BE2C (cell line): ENCODE results near the gene C16orf87.

Source experiments
- DNase-seq: peaks from one replicate; pipeline ENCODE4 v3.0.0-alpha.2; 2020
- H3K27me3 ChIP-seq: fragments of 250-450 bp; sonication (Bioruptor Pico); 2 replicates; pipeline ENCODE4 v1.5.1; 2020; ENCODE audit warnings: mild to moderate bottlenecking
- H3K36me3 ChIP-seq: fragments of 250-450 bp; sonication (Bioruptor Pico); 2 replicates; pipeline ENCODE4 v1.5.1; 2020; ENCODE audit warnings: mild to moderate bottlenecking
- H3K4me1 ChIP-seq: fragments of 250-450 bp; sonication (Bioruptor Pico); 2 replicates; pipeline ENCODE4 v1.5.1; 2020
- H3K4me3 ChIP-seq: 2 replicates; pipeline ENCODE4 v1.5.1; 2011; ENCODE audit warnings: low read depth, low read length
- H3K9me3 ChIP-seq: fragments of 250-450 bp; sonication (Bioruptor Pico); 2 replicates; pipeline ENCODE4 v1.5.1; 2020
- CTCF ChIP-seq: IDR thresholded peaks from 2 replicates; pipeline ENCODE4 v1.5.1; 2012; ENCODE audit warnings: mild to moderate bottlenecking, low read depth, low read length

Gene C16orf87

GRCh38 chr16:46844771-46845170, 13.8 kb upstream of the C16orf87 start:
- Histone ChIP-seq H3K4me3 (no peak overlapping the region), H3K36me3 (no peaks in the 10 kb centered on the region), H3K4me1 (no peaks in the 10 kb centered on the region), H3K9me3 (no peaks in the 10 kb centered on the region), H3K27me3 (no peaks in the 10 kb centered on the region)
- no peak for DNase-seq
- no peak for TF ChIP-seq CTCF

- no peak overlapping the region for H3K4me3 ChIP-seq
- no peaks in the 10 kb centered on the region for H3K36me3 ChIP-seq
- no peaks in the 10 kb centered on the region for H3K9me3 ChIP-seq
- DNase-seq: no peak
- H3K4me1 ChIP-seq: no peaks in the 10 kb centered on the region
- H3K27me3 ChIP-seq: 0 out of 2 replicates have a peak, but pooled peaks cover under 1% of the 10 kb centered on the region
- TF ChIP-seq CTCF: no peak
Observed at GRCh38 chr16:46843898-46844642, 13.1 kb upstream of the C16orf87 start.

- Histone ChIP-seq H3K9me3 (no peaks in the 10 kb centered on the region), H3K4me1 (no peaks in the 10 kb centered on the region), H3K27me3 (0 out of 2 replicates have a peak, but pooled peaks cover 2% of the 10 kb centered on the region), H3K4me3 (no peak overlapping the region), H3K36me3 (no peaks in the 10 kb centered on the region)
- no peak for DNase-seq
- no peak for TF ChIP-seq CTCF
Observed at GRCh38 chr16:46842192-46842895, 11.4 kb upstream of the C16orf87 start.

- H3K9me3 ChIP-seq: no peaks in the 10 kb centered on the region
- H3K4me1 ChIP-seq: no peaks in the 10 kb centered on the region
- DNase-seq: no peak
- H3K4me3 ChIP-seq: no peak overlapping the region
- 0 out of 2 replicates have a peak, but pooled peaks cover 2% of the 10 kb centered on the region for H3K27me3 ChIP-seq
- H3K36me3 ChIP-seq: no peaks in the 10 kb centered on the region
- no peak for TF ChIP-seq CTCF
Observed at GRCh38 chr16:46839986-46840443, 9.0 kb upstream of the C16orf87 start.

GRCh38 chr16:46836534-46837530, 5.9 kb upstream of the C16orf87 start:
- TF ChIP-seq CTCF: no peak
- no peaks in the 10 kb centered on the region; the same call in 1 of the 2 replicates for H3K4me1 ChIP-seq
- DNase-seq: no peak
- H3K36me3 ChIP-seq: no peaks in the 10 kb centered on the region
- H3K9me3 ChIP-seq: no peaks in the 10 kb centered on the region
- H3K27me3 ChIP-seq: 0 out of 2 replicates have a peak, but pooled peaks cover 2% of the 10 kb centered on the region
- H3K4me3 ChIP-seq: no peak overlapping the region
